Suprapubic skin (tissue), 4 donors: ENCODE measurements around the gene PIGQ. TPM values are rescaled to one million over a fixed set of nuclear protein-coding genes. Genes with fewer than 3 reads are reported as not detected.

ENCODE experiments used
- DNase-seq, 2 donors: peaks; one replicate each; pipeline ENCODE4 v3.0.0-alpha.2; 2019; ENCODE audit warnings: low spot score in 2 of 2
- H3K27ac ChIP-seq: fragments of 200-600 bp; sonication (generic); one replicate; pipeline ENCODE4 v1.5.1; 2019
- H3K27me3 ChIP-seq: fragments of 200-600 bp; sonication (generic); one replicate; pipeline ENCODE4 v1.5.1; 2019
- H3K36me3 ChIP-seq: fragments of 200-600 bp; sonication (generic); one replicate; pipeline ENCODE4 v1.5.1; 2019
- H3K4me1 ChIP-seq: fragments of 200-600 bp; sonication (generic); one replicate; pipeline ENCODE4 v1.5.1; 2019
- H3K4me3 ChIP-seq: fragments of 200-600 bp; sonication (generic); one replicate; pipeline ENCODE4 v1.5.1; 2019; ENCODE audit warnings: mild to moderate bottlenecking
- H3K9me3 ChIP-seq: fragments of 200-600 bp; sonication (generic); one replicate; pipeline ENCODE4 v1.5.1; 2019
- CTCF ChIP-seq, 2 donors: fragments of 200-600 bp in 1 of 2; fragments of 450-650 bp in 1 of 2; sonication (generic) in 1 of 2; IDR thresholded peaks; one replicate each; pipeline ENCODE4 v1.5.1; 2016 to 2019; ENCODE audit warnings: antibody characterized with exemption in 2 of 2, mild to moderate bottlenecking in 1 of 2, moderate library complexity in 1 of 2
- EP300 ChIP-seq: sonication (generic); formaldehyde crosslinking; IDR thresholded peaks from one replicate; pipeline ENCODE4 v1.6.1; 2017; ENCODE audit warnings: antibody characterized with exemption
- POLR2A ChIP-seq, 2 donors: fragments of 450-650 bp; IDR thresholded peaks; one replicate each; pipeline ENCODE4 v1.6.1; 2017; ENCODE audit warnings: antibody characterized with exemption in 2 of 2, mild to moderate bottlenecking in 2 of 2, moderate library complexity in 2 of 2
- POLR2AphosphoS5 ChIP-seq, 3 donors: sonication (generic); formaldehyde crosslinking; IDR thresholded peaks; one replicate each; pipeline ENCODE4 v1.6.1; 2017; ENCODE audit warnings: antibody characterized with exemption in 3 of 3
- WGBS: methylation state at CpG from one replicate; pipeline ENCODE4 v1.1.5; 2018; 5-methylcytosine and 5-hydroxymethylcytosine counted together
- total RNA-seq, 4 donors: library from RNA; depleted of rRNA; stranded (reverse); fragments of >200 nt; gene quantifications; one replicate each; pipeline ENCODE4 v1.1.0, GENCODE V29; 2016

Gene PIGQ
- total RNA-seq, 4 donors from 2014 or later: 36.9 to 54.6 (median 44.1) TPM

DNA sequence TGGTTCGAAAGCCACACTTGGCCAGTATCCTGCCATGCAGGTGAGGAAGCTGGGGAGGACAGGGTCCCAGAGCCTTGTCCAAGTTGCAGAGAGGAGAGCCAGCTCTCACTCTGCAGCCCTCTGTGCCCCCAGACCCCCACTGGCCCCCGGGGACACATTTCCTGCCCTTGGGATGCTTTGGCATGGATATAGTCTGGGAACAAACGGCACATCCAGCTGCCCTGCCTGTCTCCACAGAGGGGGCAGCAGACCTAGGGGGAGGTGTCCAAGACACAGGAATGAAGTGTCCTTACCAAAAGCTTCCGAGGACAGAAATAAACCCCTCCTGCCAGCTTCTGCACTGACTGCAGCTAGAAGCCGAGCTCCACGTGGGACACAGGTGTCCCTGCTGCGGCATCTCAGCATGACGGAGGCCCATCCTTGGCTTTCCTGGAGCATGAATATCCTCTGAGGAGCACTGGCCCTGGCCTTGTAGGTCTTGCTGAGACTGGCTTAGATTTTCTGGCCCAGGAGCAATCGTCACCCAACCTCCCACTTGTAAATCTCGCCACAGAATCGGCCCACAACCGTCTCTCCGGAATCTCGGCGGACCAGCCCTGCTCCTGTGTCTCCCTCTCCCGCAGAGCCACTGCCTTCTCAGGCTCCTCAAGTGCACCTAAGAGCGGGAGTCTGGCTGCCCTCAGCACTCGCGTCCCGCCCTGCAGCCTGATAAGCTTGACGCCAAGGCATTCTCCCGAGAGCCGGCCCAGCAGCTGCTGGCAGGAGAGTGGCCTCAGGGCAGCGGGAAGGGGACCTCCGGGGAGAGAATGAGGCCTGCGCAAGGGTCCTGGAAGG, 43.4 kb upstream of the PIGQ start:
- Histone ChIP-seq H3K27me3 (no peaks in the 10 kb centered on the region), H3K4me1 (peaks cover 74% of the 10 kb centered on the region), H3K36me3 (no peaks in the 10 kb centered on the region), H3K27ac (peak overlapping the region; percentile 94), H3K9me3 (no peaks in the 10 kb centered on the region), H3K4me3 (peak overlapping the region; percentile 73)
- TF ChIP-seq POLR2AphosphoS5 (IDR thresholded peaks at IDR 0.05) (no peak), CTCF (IDR thresholded peaks at IDR 0.05) (no peak)
- no peak for DNase-seq
- WGBS: 4% methylated on average over 5 of the region's 26 CpGs

DNA sequence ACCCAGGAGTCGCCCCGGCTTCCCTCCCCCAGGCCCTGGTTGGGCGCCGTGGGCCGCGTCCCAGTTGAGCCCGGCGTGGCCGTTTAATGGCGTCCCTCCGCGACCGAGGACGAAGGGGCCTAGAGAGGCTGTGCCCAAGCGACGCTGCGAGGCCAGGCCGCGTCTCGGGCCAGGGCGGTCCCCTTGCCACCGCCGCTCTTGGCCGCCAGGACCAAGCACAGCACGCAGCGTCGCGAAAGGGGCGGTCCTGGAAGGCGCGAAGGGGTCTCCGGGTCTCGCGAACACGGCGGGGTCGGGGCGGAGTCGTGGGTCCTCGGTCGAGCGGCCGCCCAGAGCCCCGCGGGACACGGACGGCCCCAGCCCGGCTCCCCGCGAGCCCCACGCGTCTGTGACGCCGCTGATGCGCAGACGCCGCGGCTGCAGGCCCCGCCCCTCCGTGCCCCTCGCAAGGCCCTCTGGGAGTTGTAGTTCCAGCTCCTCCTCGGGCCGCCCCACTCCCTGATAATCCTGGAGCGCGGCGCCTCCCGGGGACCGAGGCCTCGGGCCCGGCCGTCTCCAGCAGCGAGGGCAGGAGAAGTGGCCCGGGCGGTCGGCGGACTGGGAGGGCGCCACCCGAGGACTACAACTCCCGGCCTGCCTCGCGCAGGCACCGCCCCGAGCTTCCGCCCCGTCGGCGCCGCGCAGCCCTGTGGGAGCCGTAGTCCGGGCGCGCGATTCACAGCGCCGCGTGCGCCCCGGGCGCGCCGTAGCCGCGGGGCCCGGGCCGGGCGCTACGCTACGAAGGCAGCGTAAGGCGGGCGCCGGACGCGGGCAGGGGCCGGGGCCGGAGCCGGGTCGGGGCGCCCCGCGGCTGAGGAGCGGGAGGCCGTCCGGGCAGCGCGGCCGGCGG, 42.5 kb upstream of the PIGQ start, which contains the start of gene CAPN15:
Gene CAPN15 (plus strand): TSS at position 698 of the 889 bp plus-strand sequence. CDS start 19,127 bp downstream, outside the sequence.
- H3K36me3 ChIP-seq: no peaks in the 10 kb centered on the region
- H3K9me3 ChIP-seq: no peaks in the 10 kb centered on the region
- no peaks in the 10 kb centered on the region for H3K27me3 ChIP-seq
- TF ChIP-seq POLR2AphosphoS5 (IDR thresholded peaks at IDR 0.05): peak in 2 of 3 donors; percentile 25 to 45
- peak; percentile 13 to 21 for TF ChIP-seq CTCF (IDR thresholded peaks at IDR 0.05)
- TF ChIP-seq POLR2A (IDR thresholded peaks at IDR 0.05): peak in 1 of 2 donors; percentile 61
- TF ChIP-seq EP300: no peak
- DNase-seq: peak; percentile 93
- WGBS: 0% methylated on average over 11 of the region's 129 CpGs
- H3K27ac ChIP-seq: peak within 1 kb of the TSS; percentile 94
- peak within 1 kb of the TSS; percentile 73 for H3K4me3 ChIP-seq
- peaks cover 66% of the 10 kb centered on the region for H3K4me1 ChIP-seq

DNA sequence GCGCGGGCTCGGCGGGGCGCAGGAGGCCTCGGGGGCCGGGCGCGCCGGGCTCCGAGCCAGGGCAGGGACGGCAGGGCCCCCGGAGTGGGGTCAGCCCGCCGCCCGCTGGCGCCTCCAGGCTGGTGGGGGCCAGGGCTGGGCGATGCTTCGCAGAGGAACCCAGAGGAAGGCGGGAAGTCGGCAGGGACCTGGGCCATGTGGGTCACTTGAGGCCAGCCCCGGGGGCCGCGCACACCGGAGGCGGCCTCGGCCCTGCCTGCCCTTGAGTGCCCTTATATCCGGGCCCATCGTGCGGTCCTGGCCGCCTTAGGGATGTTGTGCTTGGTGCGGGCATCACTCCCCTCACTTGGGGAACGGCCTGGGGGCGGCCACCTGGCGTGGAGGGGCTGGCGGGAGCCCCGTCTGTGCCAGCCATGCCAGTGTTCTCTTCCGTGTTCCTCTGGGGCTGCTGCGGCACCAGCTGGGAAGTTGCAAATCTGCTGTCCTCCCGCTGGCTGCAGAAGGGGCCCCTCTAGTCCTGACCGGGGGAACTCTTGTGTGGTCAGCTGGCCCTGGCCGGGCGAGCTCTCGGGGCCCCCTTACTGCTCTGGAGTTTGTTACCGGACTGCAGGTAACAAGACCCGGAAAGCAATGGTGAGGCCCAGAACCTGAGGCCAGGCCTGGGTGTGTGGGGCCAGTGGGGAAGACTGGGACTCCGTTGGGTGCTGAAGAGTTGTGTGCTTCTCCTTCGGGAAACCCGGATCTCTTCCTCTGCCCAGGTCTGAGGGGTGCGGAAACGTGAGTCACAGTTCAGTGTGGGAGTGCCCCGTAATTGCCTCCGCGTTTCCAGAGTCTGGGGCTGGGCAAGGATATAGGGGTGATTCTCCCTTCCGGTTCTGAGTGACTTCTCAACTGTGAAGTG, 41.4 kb upstream of the PIGQ start:
- DNase-seq: no peak
- Histone ChIP-seq H3K27ac (peak overlapping the region; percentile 94), H3K27me3 (no peaks in the 10 kb centered on the region), H3K36me3 (no peaks in the 10 kb centered on the region), H3K4me1 (peaks cover 60% of the 10 kb centered on the region), H3K9me3 (no peaks in the 10 kb centered on the region), H3K4me3 (peak overlapping the region; percentile 73)
- TF ChIP-seq POLR2AphosphoS5 (IDR thresholded peaks at IDR 0.05) (no peak), POLR2A (IDR thresholded peaks at IDR 0.05) (peak in 1 of 2 donors; percentile 16)
- 0% methylated on average over 1 of the region's 55 CpGs for WGBS

DNA sequence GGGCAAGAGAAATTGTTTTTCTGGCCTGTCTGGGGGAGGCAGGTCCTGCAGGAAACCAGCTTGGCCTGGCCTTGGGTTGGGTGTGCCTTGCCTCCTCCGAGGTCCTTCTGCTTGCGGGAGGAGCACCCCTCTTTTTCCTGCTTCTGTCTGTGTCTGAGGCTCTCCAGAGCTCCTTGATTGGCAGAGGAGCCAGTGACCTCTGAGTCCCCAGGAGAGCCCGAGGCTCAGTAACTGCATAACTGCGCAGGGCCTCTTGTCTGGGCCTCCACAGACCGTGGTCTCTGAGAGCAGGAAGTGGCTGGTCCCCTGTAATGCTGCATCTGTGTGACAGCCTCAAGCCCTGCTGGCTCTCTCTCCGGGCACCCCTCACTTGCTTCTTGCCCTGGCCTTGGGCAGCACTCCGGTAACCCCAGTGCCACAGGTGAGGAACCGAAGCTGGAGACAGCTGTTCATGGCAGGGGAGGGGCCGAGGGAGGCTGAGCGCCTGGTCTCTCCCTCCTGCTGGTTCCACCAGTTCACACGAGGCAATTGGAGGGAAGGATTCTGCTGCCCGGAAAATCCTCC, 40.7 kb upstream of the PIGQ start:
- Histone ChIP-seq H3K36me3 (no peaks in the 10 kb centered on the region), H3K4me3 (peak overlapping the region; percentile 73), H3K27me3 (no peaks in the 10 kb centered on the region), H3K27ac (peak overlapping the region; percentile 94), H3K9me3 (no peaks in the 10 kb centered on the region), H3K4me1 (peaks cover 65% of the 10 kb centered on the region)
- DNase-seq: no peak
- 41% methylated on average over 6 of the region's 12 CpGs for WGBS
- TF ChIP-seq EP300 (no peak), CTCF (IDR thresholded peaks at IDR 0.05) (no peak), POLR2AphosphoS5 (IDR thresholded peaks at IDR 0.05) (no peak), POLR2A (IDR thresholded peaks at IDR 0.05) (no peak)
